HG03442 (cell line): ENCODE data around the gene ITPR2.
"Not testable (repeated sequence)": the region's sequence is repeated elsewhere in the genome, so short reads cannot be mapped to it uniquely, and the experiment has no call there.

Experiments
- ATAC-seq: cut with Tn5 transposase; IDR thresholded peaks from one replicate; pipeline ENCODE4 v1.9.1; 2021; ENCODE audit warnings: mild to moderate bottlenecking, moderate library complexity; ENCODE audit not compliant: unreplicated experiment

The ITPR2 gene

GRCh38 chr12:26832822-26833742 lies at the start of gene ITPR2:
Gene ITPR2 (minus strand): TSS chr12:26833194. CDS start chr12:26832781, 413 bp downstream.
- ATAC-seq, result peak; percentile 71

DNA sequence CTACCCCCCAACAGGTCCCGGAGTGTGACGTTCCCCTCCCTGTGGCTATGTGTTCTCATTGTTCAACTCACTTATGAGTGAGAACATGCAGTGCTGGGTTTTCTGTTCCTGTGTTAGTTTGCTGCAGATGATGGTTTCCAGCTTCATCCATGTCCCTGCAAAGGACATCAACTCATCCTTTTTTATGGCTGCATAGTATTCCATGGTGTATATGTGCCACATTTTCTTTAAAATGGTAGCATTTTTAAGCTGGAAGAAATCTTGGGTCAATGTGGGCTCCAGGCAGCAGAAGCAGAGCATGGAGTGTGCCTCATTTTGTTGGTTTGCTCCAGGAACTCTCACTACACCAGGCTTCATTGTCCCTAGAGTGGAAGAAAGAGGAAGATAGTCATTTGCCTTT lies 47.6 kb upstream of the ITPR2 start:
- no peak for ATAC-seq

- peak; percentile 40 for ATAC-seq
These were observed 45.7 kb upstream of the ITPR2 start for GRCh38 chr12:26878661-26879119.

DNA sequence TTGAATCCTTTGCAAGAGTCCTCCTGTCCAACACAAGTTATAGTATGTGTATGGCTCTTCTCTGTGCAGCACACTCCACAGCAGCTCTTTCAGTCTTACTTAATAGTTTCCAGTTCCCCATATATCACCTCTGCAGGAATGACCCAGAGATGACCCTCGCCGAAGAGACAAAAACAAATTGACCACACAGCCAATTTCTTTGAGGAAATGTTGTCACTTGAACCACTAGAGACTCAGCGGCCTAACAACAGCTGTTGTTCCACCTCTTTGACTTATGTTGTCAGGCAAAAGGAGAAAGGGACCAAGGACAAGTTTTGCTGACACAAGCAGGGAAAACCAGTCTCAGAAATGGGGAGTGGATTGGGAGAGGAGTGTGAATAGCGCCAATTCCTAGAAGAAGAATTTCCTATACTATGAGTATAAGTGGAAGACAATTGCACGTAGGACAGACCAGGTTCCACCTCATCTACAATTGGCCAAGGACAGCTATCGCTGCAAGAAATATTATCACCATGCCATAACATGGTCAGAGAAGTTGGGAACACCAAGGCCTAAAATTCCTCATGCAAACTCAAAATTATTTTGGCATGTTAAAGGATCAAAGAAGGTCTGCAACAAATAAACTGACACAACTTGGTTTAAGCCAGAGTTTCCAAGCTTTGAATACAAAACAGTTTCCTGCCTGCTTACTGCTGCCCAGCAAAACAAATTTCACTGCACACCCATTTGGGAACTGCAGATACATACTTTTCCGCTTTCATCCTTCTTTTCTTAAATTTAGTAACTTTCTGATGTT lies 41.7 kb upstream of the ITPR2 start:
- ATAC-seq, result peak; percentile 69

- no peak for ATAC-seq
These were observed 39.6 kb upstream of the ITPR2 start for GRCh38 chr12:26872625-26873024.

DNA sequence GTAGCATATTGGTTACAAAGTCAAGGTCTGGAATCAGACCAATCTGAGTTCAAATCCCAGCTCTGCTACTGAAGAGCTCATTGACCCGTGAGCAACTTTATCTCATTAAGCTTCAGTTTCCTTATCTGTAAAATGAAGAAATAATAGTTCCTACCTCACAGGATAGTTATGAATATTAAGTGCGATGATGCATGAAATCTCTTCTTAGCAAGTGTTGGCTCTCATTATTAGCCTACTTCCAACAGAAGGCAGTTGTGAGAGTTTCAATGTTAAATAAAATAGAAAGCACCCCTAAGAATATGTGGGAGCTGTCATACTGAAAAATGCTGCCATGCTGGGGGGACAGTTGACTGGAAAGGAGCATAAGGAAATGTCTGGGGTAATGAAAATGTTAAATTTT lies 39.0 kb upstream of the ITPR2 start:
- ATAC-seq, result no peak

- no peak for ATAC-seq
These were observed 37.8 kb upstream of the ITPR2 start for GRCh38 chr12:26870491-26871419.

- no peak for ATAC-seq
These were observed 37.0 kb upstream of the ITPR2 start for GRCh38 chr12:26869908-26870459.

DNA sequence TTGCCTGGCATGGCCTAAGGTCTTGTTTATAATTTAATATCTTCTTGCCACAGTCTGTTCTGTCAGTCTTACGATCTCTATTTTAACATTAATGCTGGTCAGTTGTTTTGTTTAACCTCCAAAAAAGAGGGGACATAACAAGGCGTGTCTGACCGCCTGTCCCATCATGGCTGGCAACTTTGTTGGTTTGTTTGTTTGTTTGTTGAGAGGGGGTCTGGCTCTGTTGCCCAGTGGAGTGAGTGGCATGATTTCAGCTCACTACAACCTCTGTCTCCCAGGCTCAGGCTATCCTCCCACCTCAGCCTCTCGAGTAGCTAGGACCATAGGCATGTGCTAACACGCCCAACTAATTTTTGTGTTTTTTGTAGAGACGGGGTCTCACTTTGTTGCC lies 36.1 kb upstream of the ITPR2 start:
- ATAC-seq, result no peak

DNA sequence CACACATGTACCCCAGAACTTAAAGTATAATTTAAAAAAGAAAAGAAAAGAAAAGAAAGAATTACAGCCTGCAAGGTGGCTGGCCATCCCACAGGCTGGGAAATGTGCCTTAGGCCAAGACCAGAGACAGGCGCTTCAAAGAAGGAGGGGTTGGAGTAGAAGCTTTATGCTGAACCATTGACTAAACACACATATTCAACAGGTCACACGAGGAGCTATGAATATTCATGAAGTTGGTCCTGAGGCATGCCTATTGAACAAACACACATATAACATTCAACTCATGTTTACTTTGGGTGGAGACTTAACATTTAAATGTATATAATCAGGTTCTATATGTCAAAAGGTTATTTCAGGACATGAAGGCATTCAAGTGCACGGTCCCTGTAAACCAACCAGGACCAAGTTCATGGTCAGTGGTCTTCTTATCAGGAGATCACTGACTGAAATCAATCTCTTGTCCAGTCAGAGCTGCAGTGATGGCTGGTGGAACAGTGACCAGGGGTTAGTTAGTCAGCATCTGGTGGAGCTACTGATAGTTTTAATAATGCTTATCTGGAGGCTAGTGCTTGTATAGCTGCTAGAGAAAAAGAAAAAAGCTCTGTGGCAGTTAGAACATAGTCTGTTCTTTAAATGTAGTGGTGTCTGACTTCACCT lies 35.6 kb upstream of the ITPR2 start:
- ATAC-seq, result no peak

GRCh38 chr12:26867080-26867479 lies 34.1 kb upstream of the ITPR2 start:
- peak; percentile 72 for ATAC-seq

- ATAC-seq, result no peak
These were observed 30.5 kb upstream of the ITPR2 start for GRCh38 chr12:26863515-26863914.

- not testable (repeated sequence) for ATAC-seq
These were observed 29.8 kb upstream of the ITPR2 start for GRCh38 chr12:26862787-26863186.

DNA sequence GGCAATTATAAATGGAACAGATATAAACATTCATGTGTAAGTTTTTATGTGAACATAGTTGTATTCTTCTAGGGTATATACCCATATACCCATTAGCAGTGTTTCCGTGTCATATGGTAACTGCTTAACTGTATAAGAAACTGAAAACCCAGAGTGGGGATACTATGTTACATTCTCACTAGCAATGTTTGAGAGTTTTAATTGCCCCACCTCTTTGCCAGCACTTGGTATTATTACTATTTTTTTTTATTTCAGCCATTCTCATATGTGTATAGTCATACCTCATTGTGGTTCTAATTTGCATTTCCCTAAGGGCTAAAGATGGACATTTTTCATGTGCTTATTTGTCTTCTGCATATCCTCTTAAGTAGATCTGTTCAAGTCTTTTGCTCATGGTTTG lies 28.7 kb upstream of the ITPR2 start:
- ATAC-seq, result no peak

DNA sequence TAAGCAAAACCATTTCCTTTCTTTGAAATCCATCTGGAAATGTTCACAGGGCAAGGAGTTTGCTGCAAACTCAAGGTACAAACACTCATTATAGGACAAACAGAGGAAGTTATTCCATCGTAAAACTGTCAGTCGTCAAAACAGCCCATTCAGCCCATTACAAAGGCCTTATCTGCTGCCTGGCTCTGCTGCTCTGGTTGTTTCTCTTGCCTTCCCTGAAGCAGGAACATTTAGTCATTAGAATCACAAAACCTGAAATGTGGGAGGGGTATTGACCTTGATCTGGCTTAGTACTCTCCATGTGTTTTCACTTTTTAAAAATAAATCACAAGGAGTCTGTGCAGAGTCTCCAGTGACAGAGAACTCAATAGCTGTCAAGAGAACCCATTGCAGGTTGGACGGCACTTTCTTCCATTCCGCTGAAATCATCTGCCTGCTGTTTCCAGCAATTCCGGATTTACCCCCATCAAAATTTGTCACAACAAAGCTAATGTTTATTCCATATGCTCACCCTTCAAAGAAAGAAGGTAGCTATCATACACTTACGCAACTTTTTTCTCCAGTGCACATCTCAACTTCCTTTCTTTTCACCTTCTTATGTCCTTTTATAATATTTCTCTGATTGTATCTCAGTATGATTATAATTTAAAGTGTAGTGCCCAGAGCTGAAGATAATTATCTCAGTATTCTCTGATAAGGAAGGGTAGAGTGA lies 24.6 kb upstream of the ITPR2 start:
- ATAC-seq, result no peak

DNA sequence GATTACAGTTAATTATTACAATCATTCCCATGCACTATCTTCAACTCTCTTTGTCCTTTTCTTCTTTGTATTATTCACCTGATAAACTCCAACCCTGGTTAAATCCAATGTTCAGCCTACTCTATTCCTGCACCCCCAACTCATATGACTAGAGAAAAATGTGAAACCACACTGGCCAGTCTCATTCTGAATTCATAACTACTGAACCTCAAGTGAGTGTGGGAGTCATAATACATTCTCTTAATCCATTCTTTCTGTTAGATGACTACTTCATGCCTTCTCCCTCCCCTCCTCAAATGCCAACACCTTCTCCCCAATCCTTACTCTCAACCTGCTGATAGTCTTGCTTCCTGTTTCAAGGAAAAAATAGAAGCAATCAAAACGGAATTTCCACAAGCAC lies 22.3 kb upstream of the ITPR2 start:
- no peak for ATAC-seq

DNA sequence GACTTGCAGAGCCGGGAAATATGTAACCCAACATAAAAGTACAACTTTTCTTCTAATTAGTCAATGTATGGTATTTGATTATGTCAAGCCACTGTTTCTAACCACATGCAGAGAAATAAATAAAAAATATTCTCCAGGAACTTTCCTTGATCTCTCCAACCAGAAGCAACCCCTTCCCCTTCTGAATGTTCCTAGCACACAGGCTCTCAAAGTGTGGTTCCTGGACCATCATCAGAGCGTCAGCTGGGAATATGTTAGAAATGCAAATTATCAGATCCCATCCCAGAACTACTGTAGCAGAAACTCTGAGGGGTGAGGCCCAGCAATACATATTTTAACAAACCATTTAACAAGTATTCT lies 21.0 kb upstream of the ITPR2 start:
- ATAC-seq, result no peak

- ATAC-seq, result peak; percentile 81
These were observed 20.5 kb upstream of the ITPR2 start for GRCh38 chr12:26853303-26854030.
